Progenitor cell of endocrine pancreas (in vitro differentiated cells): ENCODE data around the gene KCNMA1. TPM values are rescaled to one million over a fixed set of nuclear protein-coding genes. Genes with fewer than 3 reads are reported as not detected.

Experiments
- DNase-seq: peaks from one replicate; pipeline ENCODE4 v3.0.0; 2021; ENCODE audit warnings: low spot score; ENCODE audit not compliant: unreplicated experiment
- H3K27ac Mint-ChIP-seq: 2 replicates; pipeline ENCODE4 v1.8.0; 2021; ENCODE audit warnings: mild to moderate bottlenecking, moderate library complexity, mixed read lengths
- H3K27me3 Mint-ChIP-seq: 2 replicates; pipeline ENCODE4 v1.8.0; 2021; ENCODE audit warnings: mixed read lengths
- H3K36me3 Mint-ChIP-seq: 2 replicates; pipeline ENCODE4 v1.8.0; 2022; ENCODE audit warnings: mixed read lengths; ENCODE audit not compliant: insufficient read depth
- H3K4me1 Mint-ChIP-seq: 2 replicates; pipeline ENCODE4 v1.8.0; 2021; ENCODE audit warnings: low read depth, mixed read lengths
- H3K4me3 Mint-ChIP-seq: 2 replicates; pipeline ENCODE4 v1.8.0; 2021; ENCODE audit warnings: low read depth, mild to moderate bottlenecking, moderate library complexity, mixed read lengths
- H3K9me3 Mint-ChIP-seq: 2 replicates; pipeline ENCODE4 v1.8.0; 2021; ENCODE audit warnings: low read depth, mixed read lengths
- total RNA-seq: library from RNA; stranded (reverse); gene quantifications from 2 replicates; pipeline ENCODE4 v1.2.1, GENCODE V29; 2021
- TF ChIP-seq, protein P1 (sequence below): fragments of 200-600 bp; sonication (generic); IDR thresholded peaks from one replicate; pipeline ENCODE4 v1.5.0; 2021; ENCODE audit warnings: antibody characterized with exemption, mild to moderate bottlenecking; ENCODE audit not compliant: unreplicated experiment

KCNMA1 gene
- total RNA-seq, 1 donor from 2014 or later = 5.8 TPM

DNA sequence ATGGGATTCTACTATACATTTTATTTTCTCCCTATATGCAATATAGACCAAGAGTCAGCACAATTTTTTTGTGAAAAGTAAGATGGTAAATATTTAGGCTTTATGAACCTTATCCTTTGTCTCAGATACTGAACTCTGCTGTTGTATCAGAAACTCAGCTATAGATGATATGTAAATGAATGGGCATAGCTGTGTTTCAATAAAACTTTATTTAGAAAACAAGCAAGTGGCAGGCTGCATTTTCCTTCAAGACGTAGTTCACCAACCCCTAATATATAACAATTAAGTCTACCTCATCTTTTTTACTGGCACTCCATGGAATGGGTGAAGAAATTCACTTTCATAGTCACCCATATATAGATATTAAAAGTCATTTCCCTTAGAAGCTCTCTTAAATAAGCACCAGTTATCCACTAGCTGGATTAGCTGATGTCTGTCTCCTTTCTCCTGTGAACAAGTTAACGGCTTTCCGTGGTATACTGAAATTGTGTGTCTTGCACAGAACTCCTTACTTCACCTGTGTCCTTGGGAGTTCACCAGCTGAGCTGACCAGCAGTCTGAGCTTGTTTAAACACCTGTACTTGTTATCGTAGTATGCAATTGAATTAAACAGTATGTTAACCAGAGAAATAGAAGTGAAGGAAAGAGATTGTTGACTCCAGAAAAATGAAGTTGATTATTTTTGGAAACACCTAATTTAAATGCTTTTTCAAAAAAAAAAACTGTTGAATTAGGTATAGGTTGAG, 770.6 kb downstream of the KCNMA1 start:
- peaks cover 7% of the 10 kb centered on the region for H3K27me3 Mint-ChIP-seq
- no peak overlapping the region for H3K4me3 Mint-ChIP-seq
- TF ChIP-seq, protein P1, sequence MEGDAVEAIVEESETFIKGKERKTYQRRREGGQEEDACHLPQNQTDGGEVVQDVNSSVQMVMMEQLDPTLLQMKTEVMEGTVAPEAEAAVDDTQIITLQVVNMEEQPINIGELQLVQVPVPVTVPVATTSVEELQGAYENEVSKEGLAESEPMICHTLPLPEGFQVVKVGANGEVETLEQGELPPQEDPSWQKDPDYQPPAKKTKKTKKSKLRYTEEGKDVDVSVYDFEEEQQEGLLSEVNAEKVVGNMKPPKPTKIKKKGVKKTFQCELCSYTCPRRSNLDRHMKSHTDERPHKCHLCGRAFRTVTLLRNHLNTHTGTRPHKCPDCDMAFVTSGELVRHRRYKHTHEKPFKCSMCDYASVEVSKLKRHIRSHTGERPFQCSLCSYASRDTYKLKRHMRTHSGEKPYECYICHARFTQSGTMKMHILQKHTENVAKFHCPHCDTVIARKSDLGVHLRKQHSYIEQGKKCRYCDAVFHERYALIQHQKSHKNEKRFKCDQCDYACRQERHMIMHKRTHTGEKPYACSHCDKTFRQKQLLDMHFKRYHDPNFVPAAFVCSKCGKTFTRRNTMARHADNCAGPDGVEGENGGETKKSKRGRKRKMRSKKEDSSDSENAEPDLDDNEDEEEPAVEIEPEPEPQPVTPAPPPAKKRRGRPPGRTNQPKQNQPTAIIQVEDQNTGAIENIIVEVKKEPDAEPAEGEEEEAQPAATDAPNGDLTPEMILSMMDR = no peak
- peaks cover under 1% of the 10 kb centered on the region for H3K9me3 Mint-ChIP-seq
- no peaks in the 10 kb centered on the region for H3K36me3 Mint-ChIP-seq
- no peak for DNase-seq
- no peak overlapping the region for H3K27ac Mint-ChIP-seq
- H3K4me1 Mint-ChIP-seq = peaks cover 44% of the 10 kb centered on the region

DNA sequence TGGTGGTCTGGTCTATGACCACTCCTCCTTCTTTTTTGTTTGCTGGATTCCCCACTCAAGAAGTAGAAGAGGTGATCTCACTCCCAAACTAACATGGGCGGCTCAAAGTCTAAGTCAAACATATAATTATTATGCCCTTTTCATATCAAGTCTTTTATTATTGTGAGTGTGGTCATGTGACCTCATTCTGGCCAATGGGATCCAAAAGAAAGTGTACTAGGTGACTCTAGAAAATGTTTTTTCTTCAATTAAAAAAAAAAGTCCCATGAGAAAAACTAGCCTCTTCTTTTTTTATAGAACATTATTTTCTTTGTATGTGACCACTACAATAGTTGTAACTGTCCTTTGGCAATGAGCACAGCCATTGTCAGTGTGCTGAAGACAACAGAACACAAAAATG, 772.7 kb downstream of the KCNMA1 start:
- H3K9me3 Mint-ChIP-seq = peaks cover 3% of the 10 kb centered on the region
- TF ChIP-seq, protein P1 = no peak

DNA sequence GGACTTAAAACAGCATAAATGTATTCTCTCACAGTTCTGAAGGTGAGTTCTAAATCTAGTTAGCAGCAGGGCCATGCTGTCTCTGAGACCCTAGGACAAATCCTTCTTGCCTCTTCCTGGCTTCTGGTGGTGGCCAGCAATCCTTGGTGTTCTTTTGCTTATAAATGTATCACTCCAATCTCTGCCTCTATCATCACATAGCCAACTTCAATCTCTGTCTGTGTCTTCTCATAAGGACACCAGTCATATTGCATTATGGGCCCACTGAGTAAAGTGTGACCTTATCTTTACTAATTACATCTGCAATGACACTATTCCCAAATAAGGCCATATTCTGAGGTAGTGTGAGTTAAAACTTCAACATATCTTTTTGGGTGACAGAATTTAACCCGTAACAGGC, 778.9 kb downstream of the KCNMA1 start:
- Mint-ChIP-seq H3K27me3 (no peaks in the 10 kb centered on the region), H3K36me3 (no peaks in the 10 kb centered on the region), H3K9me3 (peaks cover 3% of the 10 kb centered on the region), H3K4me3 (no peak overlapping the region), H3K27ac (no peak overlapping the region), H3K4me1 (no peaks in the 10 kb centered on the region)
- no peak for DNase-seq
- TF ChIP-seq, protein P1 = no peak

More for the DNA sequence above, 772.7 kb downstream of the KCNMA1 start:
- H3K27ac Mint-ChIP-seq = no peak overlapping the region
- H3K4me3 Mint-ChIP-seq = no peak overlapping the region
- peaks cover 3% of the 10 kb centered on the region for H3K27me3 Mint-ChIP-seq
- DNase-seq = no peak
- H3K4me1 Mint-ChIP-seq = peaks cover 25% of the 10 kb centered on the region
- H3K36me3 Mint-ChIP-seq = no peaks in the 10 kb centered on the region

DNA sequence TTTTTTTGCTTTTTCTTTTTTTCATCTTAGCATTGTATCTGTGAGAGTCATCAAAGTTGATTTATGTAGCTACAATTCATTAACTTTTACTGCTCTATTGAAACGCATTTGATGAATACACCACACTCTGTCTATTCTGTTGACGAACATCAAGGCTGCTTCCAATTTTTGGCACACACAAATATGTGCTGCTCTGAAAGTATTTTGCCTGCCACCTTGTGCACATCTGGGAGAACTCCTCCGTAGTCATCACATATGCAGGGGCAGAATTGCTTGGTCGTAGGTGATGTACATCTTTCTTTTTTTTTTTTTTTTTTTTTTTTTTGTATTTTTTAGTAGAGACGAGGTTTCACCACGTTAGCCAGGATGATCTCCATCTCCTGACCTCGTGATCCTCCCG, 796.8 kb downstream of the KCNMA1 start:
- TF ChIP-seq, protein P1 = no peak
- Mint-ChIP-seq H3K27me3 (no peaks in the 10 kb centered on the region), H3K4me1 (no peaks in the 10 kb centered on the region), H3K27ac (no peak overlapping the region), H3K36me3 (peaks cover 2% of the 10 kb centered on the region), H3K9me3 (peaks cover 4% of the 10 kb centered on the region), H3K4me3 (no peak overlapping the region)
- DNase-seq = no peak

DNA sequence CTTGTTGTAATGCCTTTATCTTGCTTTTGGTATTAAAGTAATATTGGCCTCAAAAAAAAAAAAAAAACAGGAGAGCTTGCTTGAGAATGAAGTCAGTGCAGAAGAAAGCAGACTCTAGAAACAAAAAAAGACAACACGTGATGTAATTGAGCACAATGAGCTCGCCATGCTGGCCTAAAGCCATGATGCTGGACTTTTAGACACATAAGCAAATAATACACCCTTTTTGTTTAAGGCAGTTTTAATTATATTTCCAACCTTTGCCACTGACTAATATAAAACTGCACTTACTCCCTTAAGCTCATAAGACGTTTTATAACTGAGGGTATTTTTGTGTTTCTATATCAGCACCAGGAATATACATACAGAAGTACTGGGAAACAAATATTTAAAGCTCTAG, 798.3 kb downstream of the KCNMA1 start:
- H3K36me3 Mint-ChIP-seq = no peaks in the 10 kb centered on the region
- H3K27ac Mint-ChIP-seq = no peak overlapping the region
- H3K4me1 Mint-ChIP-seq = no peaks in the 10 kb centered on the region
- H3K4me3 Mint-ChIP-seq = no peak overlapping the region
- H3K27me3 Mint-ChIP-seq = peaks cover 7% of the 10 kb centered on the region
- DNase-seq = no peak
- TF ChIP-seq, protein P1 = no peak
- no peaks in the 10 kb centered on the region for H3K9me3 Mint-ChIP-seq
